Germinal center (tissue), 1 donor: Measurements from ENCODE around the gene PRKN.
"Not testable (repeated sequence)": the region's sequence is repeated elsewhere in the genome, so short reads cannot be mapped to it uniquely, and the experiment has no call there.

Experiments used
- DNase-seq: peaks from one replicate; pipeline ENCODE4 v3.0.0; 2012; ENCODE audit warnings: mixed read lengths, low spot score

Gene PRKN

GRCh38 chr6:162710936-162711335 is 16.6 kb downstream of the PRKN start:
- DNase-seq = no peak

GRCh38 chr6:162710419-162710818 is 17.1 kb downstream of the PRKN start:
- DNase-seq = no peak

GRCh38 chr6:162709431-162709830 is 18.1 kb downstream of the PRKN start:
- DNase-seq = no peak

- DNase-seq = no peak
These were observed 18.6 kb downstream of the PRKN start for GRCh38 chr6:162708971-162709370.

DNA sequence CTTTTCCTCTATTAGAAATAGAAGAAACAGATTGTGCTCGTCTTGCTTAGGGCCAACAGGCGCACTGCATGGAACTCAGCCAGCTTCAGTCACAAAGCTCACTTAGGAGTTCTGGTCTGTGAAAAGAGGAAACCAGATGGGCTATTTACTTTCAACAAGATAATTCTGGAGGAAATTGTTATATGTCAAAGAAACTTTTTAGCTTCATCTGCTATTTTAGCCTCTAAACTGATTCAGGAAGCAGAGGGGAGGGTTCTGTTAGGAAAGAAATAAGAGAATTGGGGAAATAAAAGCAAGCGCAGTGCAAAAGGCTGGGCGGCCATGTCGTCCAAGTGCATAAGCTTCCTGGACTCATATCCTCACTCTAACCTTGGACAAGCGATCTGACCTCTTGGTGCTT is 21.3 kb downstream of the PRKN start:
- DNase-seq = no peak

DNA sequence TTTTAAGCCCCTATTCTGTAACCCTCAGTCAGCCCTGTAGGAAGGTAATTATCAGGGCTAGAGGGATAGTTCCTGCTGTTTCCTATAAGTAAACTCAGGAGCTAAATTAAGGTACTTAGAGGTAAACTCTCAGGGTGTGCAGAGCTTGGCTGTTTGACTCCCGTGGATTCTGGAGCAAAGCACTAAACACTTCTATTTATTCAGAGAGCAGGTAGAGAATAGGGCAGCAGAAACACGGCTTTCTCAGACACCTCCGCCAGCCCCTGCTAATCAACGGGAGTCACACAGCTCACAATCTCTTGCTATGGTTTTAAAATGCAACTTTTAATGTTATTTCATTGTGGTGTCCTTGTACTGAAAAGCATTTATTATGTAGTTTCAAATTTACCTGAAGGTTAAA is 21.8 kb downstream of the PRKN start:
- no peak for DNase-seq

- DNase-seq = no peak
These were observed 23.6 kb downstream of the PRKN start for GRCh38 chr6:162704001-162704400.

DNA sequence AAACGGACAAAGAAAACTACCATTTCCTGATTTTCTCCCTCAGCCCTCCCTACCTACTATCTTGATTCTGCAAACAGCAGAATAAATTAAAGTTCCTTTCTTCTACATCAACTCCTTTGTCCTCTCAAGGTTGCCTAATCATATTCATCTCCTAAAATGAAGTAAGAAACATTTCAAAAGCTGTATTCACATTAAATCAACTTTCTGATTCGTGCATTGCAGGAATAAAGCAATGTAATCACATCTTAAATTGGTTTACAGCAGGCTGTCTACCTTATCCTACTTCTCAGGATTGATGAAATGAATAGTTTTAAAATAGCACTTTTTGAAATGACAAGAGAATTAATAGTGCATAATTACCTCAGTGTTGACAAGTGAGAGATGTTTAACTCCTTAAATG is 25.1 kb downstream of the PRKN start:
- DNase-seq = no peak

DNA sequence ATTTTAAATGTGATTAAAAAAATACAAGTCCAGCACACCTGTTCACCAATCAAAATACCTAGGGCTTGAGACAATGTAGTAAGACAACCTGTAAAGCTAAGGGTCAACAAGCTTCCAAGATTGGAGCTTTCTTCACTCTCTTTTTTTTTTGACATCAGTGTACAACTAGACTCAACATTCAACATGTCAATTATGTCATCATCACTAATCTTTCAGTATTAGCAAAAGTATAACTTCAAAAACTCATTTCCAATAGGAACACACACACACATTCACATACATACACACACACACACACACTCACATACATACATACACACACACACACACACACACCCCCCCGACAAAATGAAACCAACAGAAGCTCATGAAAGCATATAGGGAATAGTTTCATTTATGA is 26.0 kb downstream of the PRKN start:
- no peak for DNase-seq

GRCh38 chr6:162700966-162701365 is 26.6 kb downstream of the PRKN start:
- DNase-seq = no peak

DNA sequence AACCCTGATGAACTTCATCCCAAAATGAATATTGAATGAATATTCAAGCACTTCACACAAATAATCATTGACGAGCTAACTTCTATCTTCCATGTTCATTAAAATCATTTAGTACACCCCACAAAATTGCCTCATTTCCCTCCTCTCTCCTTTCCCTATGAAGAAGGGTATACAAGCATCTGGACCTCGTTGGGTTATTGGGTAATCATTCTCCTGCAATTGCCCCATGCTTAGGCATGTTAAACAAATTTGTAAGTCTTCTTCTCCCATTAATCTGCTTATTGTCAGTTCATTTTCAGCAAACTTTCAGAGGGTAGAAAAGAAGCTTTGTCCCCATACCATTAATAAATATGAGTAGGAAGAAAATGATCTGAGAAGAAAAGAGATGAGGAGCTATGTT is 27.6 kb downstream of the PRKN start:
- no peak for DNase-seq

DNA sequence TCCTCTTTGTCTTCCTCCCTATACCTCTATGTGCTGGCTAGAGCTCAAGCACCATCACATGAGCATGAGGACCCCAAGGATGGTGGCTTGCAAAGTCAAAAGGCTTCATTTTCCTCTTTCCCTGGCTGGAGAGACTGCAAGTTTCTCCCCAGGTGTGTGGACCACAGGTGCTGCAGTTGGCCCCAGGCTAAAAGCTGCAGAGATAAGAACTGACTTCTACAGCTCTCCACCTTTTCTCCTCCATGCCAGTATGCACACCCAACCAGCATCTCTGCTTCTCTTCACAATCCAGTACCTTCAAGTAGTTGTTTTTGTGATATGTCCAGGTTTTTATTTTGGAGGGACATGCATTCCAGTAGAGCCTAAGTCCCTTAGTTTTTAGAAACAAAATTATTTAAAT is 29.1 kb downstream of the PRKN start:
- DNase-seq = no peak

DNA sequence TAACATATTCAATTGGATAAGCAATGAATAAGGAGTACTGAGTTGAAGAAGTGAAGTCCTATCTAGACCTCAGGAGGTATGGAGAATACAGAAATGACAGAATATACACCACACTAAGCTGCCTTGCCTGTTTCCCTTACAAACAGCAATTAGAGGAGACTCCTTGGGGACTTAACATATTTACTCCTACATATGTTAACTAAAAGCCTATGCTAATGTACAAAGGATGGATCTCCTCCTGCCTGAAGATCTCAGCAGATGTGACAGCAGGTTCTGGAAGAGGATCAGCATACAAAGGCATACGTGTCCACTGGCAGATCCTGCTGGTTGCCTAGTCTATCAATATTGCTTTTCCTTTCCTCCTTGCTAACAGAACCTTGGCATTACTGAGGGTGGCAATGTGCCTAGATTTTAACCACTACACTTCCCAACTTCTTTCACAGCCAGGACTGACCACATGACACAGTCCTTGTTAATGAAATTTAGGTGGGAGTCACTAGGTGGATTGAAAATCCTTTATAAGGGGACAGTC is 29.6 kb downstream of the PRKN start:
- DNase-seq = no peak

GRCh38 chr6:162690158-162690557 is 37.4 kb downstream of the PRKN start:
- DNase-seq = no peak

- no peak for DNase-seq
These were observed 38.7 kb downstream of the PRKN start for GRCh38 chr6:162688751-162689345.

GRCh38 chr6:162685586-162685985 is 42.0 kb downstream of the PRKN start:
- no peak for DNase-seq

GRCh38 chr6:162684961-162685360 is 42.6 kb downstream of the PRKN start:
- no peak for DNase-seq

GRCh38 chr6:162684052-162684451 is 43.5 kb downstream of the PRKN start:
- DNase-seq = no peak

DNA sequence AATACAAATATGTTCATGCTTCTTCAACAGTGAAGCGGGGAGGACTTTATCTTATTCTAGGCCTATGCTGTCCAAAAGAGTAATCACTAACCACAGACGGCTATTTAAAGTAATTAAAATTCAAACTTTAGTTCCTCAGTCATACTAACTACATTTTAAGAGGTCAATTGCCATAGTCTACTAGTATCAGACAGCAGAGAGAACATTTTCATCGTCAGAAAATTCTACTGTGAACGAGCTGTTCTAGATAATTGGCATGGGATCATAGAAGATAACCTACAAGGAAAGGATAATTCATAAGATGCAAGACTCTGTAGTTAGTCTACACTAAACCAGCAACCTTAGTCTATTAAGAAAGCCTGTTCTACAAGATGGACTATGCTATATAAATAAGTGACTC is 44.4 kb downstream of the PRKN start:
- no peak for DNase-seq

DNA sequence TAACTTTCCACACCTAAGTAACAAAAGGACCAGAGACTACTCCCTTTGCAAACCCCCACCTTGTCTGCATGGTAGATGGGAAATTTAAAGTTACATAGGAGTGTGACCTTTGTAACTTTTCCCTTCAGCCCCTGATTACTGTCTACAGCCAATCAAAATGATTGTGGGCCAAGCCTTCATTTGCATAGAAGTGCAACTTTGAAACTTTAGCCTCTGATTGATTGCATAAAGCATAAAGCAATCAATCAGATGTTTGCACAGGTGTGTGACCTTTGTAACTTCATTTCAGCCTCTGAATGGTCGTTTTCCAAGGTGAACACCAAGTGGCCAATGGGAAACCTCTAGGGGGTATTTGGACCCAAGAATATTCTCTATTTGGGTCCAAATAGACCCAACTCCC is 46.1 kb downstream of the PRKN start:
- no peak for DNase-seq

DNA sequence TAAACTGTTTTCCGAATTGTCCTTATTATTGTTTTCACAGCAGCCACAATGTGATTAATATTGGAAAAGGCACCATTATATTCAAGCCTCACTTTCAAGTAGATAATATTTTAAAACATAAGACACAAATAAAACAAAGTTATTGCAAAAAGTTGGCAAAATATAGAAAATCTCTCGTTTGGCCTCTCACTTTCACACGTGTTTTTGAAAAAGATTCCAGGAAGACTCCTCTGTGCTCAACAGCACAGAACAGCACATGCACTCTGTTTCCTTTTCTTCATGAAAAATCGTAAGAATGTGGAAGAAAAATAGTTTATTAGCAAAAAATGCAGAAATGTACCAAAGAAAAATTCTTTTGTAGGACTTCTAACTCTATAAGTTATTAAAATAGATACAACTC is 46.7 kb downstream of the PRKN start:
- DNase-seq = no peak

DNA sequence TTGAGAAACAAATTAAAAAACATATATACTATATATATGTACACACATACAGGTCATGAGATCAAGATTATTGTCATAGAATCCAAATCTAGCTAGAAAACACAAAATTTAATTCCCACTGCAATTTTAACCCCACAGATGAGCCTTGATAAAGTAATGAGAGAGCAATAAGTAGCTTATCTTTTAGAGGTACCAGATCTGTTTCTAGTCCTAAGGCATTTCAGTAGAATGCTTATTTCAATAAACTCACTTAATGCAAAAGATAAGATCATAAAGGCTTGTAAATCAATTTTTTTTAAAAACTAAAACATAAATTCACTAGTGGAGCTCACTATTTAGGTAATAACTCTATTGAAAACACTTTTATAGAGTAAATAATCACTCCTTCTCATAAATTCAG is 47.2 kb downstream of the PRKN start:
- no peak for DNase-seq

DNA sequence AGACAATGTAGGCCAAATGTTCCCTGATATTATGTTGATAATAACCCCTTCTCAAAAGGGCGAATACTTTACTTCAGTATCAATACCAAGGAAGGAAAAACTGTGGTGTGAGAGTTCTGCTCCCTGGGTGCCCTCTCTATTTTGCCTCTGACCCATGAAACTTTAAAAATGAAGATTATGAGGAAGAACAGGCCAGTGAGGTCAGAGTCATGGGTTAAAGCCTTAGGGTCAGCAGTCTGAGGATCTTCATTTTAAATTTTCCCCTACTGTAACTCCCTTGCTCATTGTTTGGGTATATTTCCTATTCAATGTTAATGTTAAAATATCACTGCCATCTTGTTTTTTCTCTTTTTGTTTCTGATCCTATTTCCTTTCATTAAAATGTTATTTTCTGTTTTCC is 47.9 kb downstream of the PRKN start:
- DNase-seq = no peak

DNA sequence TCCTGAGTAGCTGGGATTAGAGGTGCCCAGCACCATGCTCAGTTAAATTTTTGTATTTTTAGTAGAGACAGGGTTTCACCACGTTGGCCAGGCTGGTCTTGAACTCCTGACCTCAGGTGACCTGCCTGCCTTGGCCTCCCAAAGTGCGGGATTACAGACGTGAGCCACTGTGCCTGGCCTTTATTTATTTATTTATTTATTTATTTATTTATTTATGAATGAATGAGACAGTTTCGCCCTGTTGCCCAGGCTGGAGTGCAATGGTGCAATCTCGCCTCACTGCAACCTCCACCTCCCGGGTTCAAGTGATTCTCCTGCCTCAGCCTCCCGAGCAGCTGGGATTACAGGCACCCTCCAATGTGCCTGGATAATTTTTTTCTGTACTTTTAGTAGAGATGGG is 48.7 kb downstream of the PRKN start:
- not testable (repeated sequence) for DNase-seq

- no peak for DNase-seq
These were observed 52.1 kb downstream of the PRKN start for GRCh38 chr6:162675503-162675902.
